Measurements from ENCODE around the gene CYTH1. TPM values are rescaled to one million over a fixed set of nuclear protein-coding genes. Genes with fewer than 3 reads are reported as not detected.

Gene CYTH1
- polyA plus RNA-seq, 4 donors, result 37.6 to 46.3 (median 38.9) TPM

- Histone ChIP-seq H3K4me1 (ENCODE audit: control insufficient read depth in 3 of 3, insufficient read depth in 2 of 3, low read depth in 1 of 3, low read length in 2 of 3) (no peaks in the 10 kb centered on the region), H3K27ac (ENCODE audit: low read depth in 1 of 3, low read length in 2 of 3) (no peak overlapping the region), H3K27me3 (ENCODE audit: control insufficient read depth in 3 of 3, insufficient read depth in 3 of 3, low read length in 3 of 3) (no peaks in the 10 kb centered on the region), H3K4me3 (ENCODE audit: low read depth in 1 of 3, low read length in 3 of 3) (no peak overlapping the region), H3K9me3 (ENCODE audit: control insufficient read depth in 2 of 2, insufficient read depth in 1 of 2, low read depth in 1 of 2, low read length in 1 of 2) (no peaks in the 10 kb centered on the region), H3K36me3 (ENCODE audit: control insufficient read depth in 3 of 3, insufficient read depth in 2 of 3, low read depth in 1 of 3, low read length in 3 of 3) (peaks cover 11 to 88% (median 18%) of the 10 kb centered on the region in 3 donors)
- 89 to 94% (median 93%) methylated on average over 20 to 22 of the region's 22 CpGs for WGBS, 3 donors
- DNase-seq (no peak), FAIRE-seq (no peak)
Measured at GRCh38 chr17:78794864-78795640, 13.0 kb upstream of the CYTH1 start.

- Histone ChIP-seq H3K4me3 (ENCODE audit: low read depth in 1 of 3, low read length in 3 of 3) (no peak overlapping the region), H3K27me3 (ENCODE audit: control insufficient read depth in 3 of 3, insufficient read depth in 3 of 3, low read length in 3 of 3) (no peaks in the 10 kb centered on the region), H3K9me3 (ENCODE audit: control insufficient read depth in 2 of 2, insufficient read depth in 1 of 2, low read depth in 1 of 2, low read length in 1 of 2) (no peaks in the 10 kb centered on the region), H3K4me1 (ENCODE audit: control insufficient read depth in 3 of 3, insufficient read depth in 2 of 3, low read depth in 1 of 3, low read length in 2 of 3) (no peaks in the 10 kb centered on the region), H3K27ac (ENCODE audit: low read depth in 1 of 3, low read length in 2 of 3) (no peak overlapping the region), H3K36me3 (ENCODE audit: control insufficient read depth in 3 of 3, insufficient read depth in 2 of 3, low read depth in 1 of 3, low read length in 3 of 3) (peaks cover 10 to 88% (median 17%) of the 10 kb centered on the region in 3 donors)
- no peak for DNase-seq
- no peak for FAIRE-seq
- WGBS, 3 donors, result 92 to 93% (median 92%) methylated on average over 16 of the region's 16 CpGs
Measured at GRCh38 chr17:78794399-78794798, 12.3 kb upstream of the CYTH1 start.

GRCh38 chr17:78793968-78794367, 11.9 kb upstream of the CYTH1 start:
- Histone ChIP-seq H3K4me3 (ENCODE audit: low read depth in 1 of 3, low read length in 3 of 3) (no peak overlapping the region), H3K4me1 (ENCODE audit: control insufficient read depth in 3 of 3, insufficient read depth in 2 of 3, low read depth in 1 of 3, low read length in 2 of 3) (no peaks in the 10 kb centered on the region), H3K27ac (ENCODE audit: low read depth in 1 of 3, low read length in 2 of 3) (no peak overlapping the region), H3K9me3 (ENCODE audit: control insufficient read depth in 2 of 2, insufficient read depth in 1 of 2, low read depth in 1 of 2, low read length in 1 of 2) (no peaks in the 10 kb centered on the region), H3K27me3 (ENCODE audit: control insufficient read depth in 3 of 3, insufficient read depth in 3 of 3, low read length in 3 of 3) (no peaks in the 10 kb centered on the region), H3K36me3 (ENCODE audit: control insufficient read depth in 3 of 3, insufficient read depth in 2 of 3, low read depth in 1 of 3, low read length in 3 of 3) (peaks cover 8 to 84% (median 15%) of the 10 kb centered on the region in 3 donors)
- DNase-seq (no peak), FAIRE-seq (no peak)
- 82 to 97% (median 97%) methylated on average over 6 of the region's 6 CpGs for WGBS, 3 donors

GRCh38 chr17:78793415-78793814, 11.3 kb upstream of the CYTH1 start:
- H3K9me3 ChIP-seq (ENCODE audit: control insufficient read depth in 2 of 2, insufficient read depth in 1 of 2, low read depth in 1 of 2, low read length in 1 of 2), result no peaks in the 10 kb centered on the region
- no peaks in the 10 kb centered on the region for H3K27me3 ChIP-seq (ENCODE audit: control insufficient read depth in 3 of 3, insufficient read depth in 3 of 3, low read length in 3 of 3)
- FAIRE-seq (no peak), DNase-seq (no peak)
- WGBS, 3 donors, result 88 to 93% (median 92%) methylated on average over 10 of the region's 10 CpGs
- no peak overlapping the region for H3K27ac ChIP-seq (ENCODE audit: low read depth in 1 of 3, low read length in 2 of 3)
- no peak overlapping the region for H3K4me3 ChIP-seq (ENCODE audit: low read depth in 1 of 3, low read length in 3 of 3)
- H3K4me1 ChIP-seq (ENCODE audit: control insufficient read depth in 3 of 3, insufficient read depth in 2 of 3, low read depth in 1 of 3, low read length in 2 of 3), result no peaks in the 10 kb centered on the region
- peaks cover 8 to 82% (median 15%) of the 10 kb centered on the region in 3 donors for H3K36me3 ChIP-seq (ENCODE audit: control insufficient read depth in 3 of 3, insufficient read depth in 2 of 3, low read depth in 1 of 3, low read length in 3 of 3)

GRCh38 chr17:78791840-78792709, 10.0 kb upstream of the CYTH1 start:
- no peak for DNase-seq
- H3K27ac ChIP-seq (ENCODE audit: low read depth in 1 of 3, low read length in 2 of 3), result no peak overlapping the region
- 83 to 92% (median 89%) methylated on average over 11 of the region's 11 CpGs for WGBS, 3 donors

GRCh38 chr17:78790552-78790951, 8.5 kb upstream of the CYTH1 start:
- Histone ChIP-seq H3K27me3 (ENCODE audit: control insufficient read depth in 3 of 3, insufficient read depth in 3 of 3, low read length in 3 of 3) (no peaks in the 10 kb centered on the region), H3K27ac (ENCODE audit: low read depth in 1 of 3, low read length in 2 of 3) (no peak overlapping the region), H3K9me3 (ENCODE audit: control insufficient read depth in 2 of 2, insufficient read depth in 1 of 2, low read depth in 1 of 2, low read length in 1 of 2) (no peaks in the 10 kb centered on the region), H3K4me1 (ENCODE audit: control insufficient read depth in 3 of 3, insufficient read depth in 2 of 3, low read depth in 1 of 3, low read length in 2 of 3) (no peaks in the 10 kb centered on the region), H3K36me3 (ENCODE audit: control insufficient read depth in 3 of 3, insufficient read depth in 2 of 3, low read depth in 1 of 3, low read length in 3 of 3) (peaks cover 0 to 60% (median 6%) of the 10 kb centered on the region in 3 donors), H3K4me3 (ENCODE audit: low read depth in 1 of 3, low read length in 3 of 3) (no peak overlapping the region)
- no peak for DNase-seq
- FAIRE-seq, result no peak
- WGBS, 3 donors, result 95 to 99% (median 96%) methylated on average over 4 of the region's 4 CpGs

More at GRCh38 chr17:78791840-78792709, 10.0 kb upstream of the CYTH1 start:
- Histone ChIP-seq H3K27me3 (ENCODE audit: control insufficient read depth in 3 of 3, insufficient read depth in 3 of 3, low read length in 3 of 3) (no peaks in the 10 kb centered on the region), H3K9me3 (ENCODE audit: control insufficient read depth in 2 of 2, insufficient read depth in 1 of 2, low read depth in 1 of 2, low read length in 1 of 2) (no peaks in the 10 kb centered on the region), H3K4me1 (ENCODE audit: control insufficient read depth in 3 of 3, insufficient read depth in 2 of 3, low read depth in 1 of 3, low read length in 2 of 3) (no peaks in the 10 kb centered on the region), H3K36me3 (ENCODE audit: control insufficient read depth in 3 of 3, insufficient read depth in 2 of 3, low read depth in 1 of 3, low read length in 3 of 3) (peaks cover 3 to 70% (median 7%) of the 10 kb centered on the region in 3 donors), H3K4me3 (ENCODE audit: low read depth in 1 of 3, low read length in 3 of 3) (no peak overlapping the region)
- FAIRE-seq, result no peak

GRCh38 chr17:78789663-78790181, 7.6 kb upstream of the CYTH1 start:
- 63 to 68% (median 66%) methylated on average over 14 of the region's 14 CpGs for WGBS, 3 donors
- peaks cover 0 to 52% (median 0%) of the 10 kb centered on the region in 3 donors for H3K36me3 ChIP-seq (ENCODE audit: control insufficient read depth in 3 of 3, insufficient read depth in 2 of 3, low read depth in 1 of 3, low read length in 3 of 3)
- FAIRE-seq, result no peak
- no peaks in the 10 kb centered on the region for H3K4me1 ChIP-seq (ENCODE audit: control insufficient read depth in 3 of 3, insufficient read depth in 2 of 3, low read depth in 1 of 3, low read length in 2 of 3)
- H3K27ac ChIP-seq (ENCODE audit: low read depth in 1 of 3, low read length in 2 of 3), result no peak overlapping the region
- H3K9me3 ChIP-seq (ENCODE audit: control insufficient read depth in 2 of 2, insufficient read depth in 1 of 2, low read depth in 1 of 2, low read length in 1 of 2), result no peaks in the 10 kb centered on the region
- DNase-seq, result no peak
- no peaks in the 10 kb centered on the region for H3K27me3 ChIP-seq (ENCODE audit: control insufficient read depth in 3 of 3, insufficient read depth in 3 of 3, low read length in 3 of 3)
- no peak overlapping the region for H3K4me3 ChIP-seq (ENCODE audit: low read depth in 1 of 3, low read length in 3 of 3)

GRCh38 chr17:78789149-78789662, 7.1 kb upstream of the CYTH1 start:
- no peak overlapping the region for H3K27ac ChIP-seq (ENCODE audit: low read depth in 1 of 3, low read length in 2 of 3)
- no peak for FAIRE-seq

More at GRCh38 chr17:78789149-78789662, 7.1 kb upstream of the CYTH1 start:
- H3K36me3 ChIP-seq (ENCODE audit: control insufficient read depth in 3 of 3, insufficient read depth in 2 of 3, low read depth in 1 of 3, low read length in 3 of 3), result peaks cover 0 to 46% (median 0%) of the 10 kb centered on the region in 3 donors
- H3K4me3 ChIP-seq (ENCODE audit: low read depth in 1 of 3, low read length in 3 of 3), result no peak overlapping the region
- no peaks in the 10 kb centered on the region for H3K27me3 ChIP-seq (ENCODE audit: control insufficient read depth in 3 of 3, insufficient read depth in 3 of 3, low read length in 3 of 3)
- 84 to 92% (median 92%) methylated on average over 5 of the region's 5 CpGs for WGBS, 3 donors
- H3K9me3 ChIP-seq (ENCODE audit: control insufficient read depth in 2 of 2, insufficient read depth in 1 of 2, low read depth in 1 of 2, low read length in 1 of 2), result no peaks in the 10 kb centered on the region
- DNase-seq, result no peak
- H3K4me1 ChIP-seq (ENCODE audit: control insufficient read depth in 3 of 3, insufficient read depth in 2 of 3, low read depth in 1 of 3, low read length in 2 of 3), result no peaks in the 10 kb centered on the region

All from small intestine (tissue), 7 donors.